Prostate gland (tissue), 2 donors: ENCODE data around the gene HDAC4.

Experiments used
- CTCF ChIP-seq, 4 experiments: fragments of 200-600 bp in 2 of 4; fragments of 450-650 bp in 2 of 4; sonication (generic) in 2 of 4; IDR thresholded peaks; 1 replicate in 3 of 4; 2 replicates in 1 of 4; pipeline ENCODE4 v1.5.1; 2016 to 2019; ENCODE audit warnings: antibody characterized with exemption in 4 of 4, mild to moderate bottlenecking in 2 of 4, moderate library complexity in 2 of 4
- POLR2AphosphoS5 ChIP-seq: sonication (generic); formaldehyde crosslinking; IDR thresholded peaks from one replicate; pipeline ENCODE4 v1.6.1; 2017; ENCODE audit warnings: antibody characterized with exemption

GRCh38 chr2:239156516-239157265 is 244.1 kb downstream of the HDAC4 start:
- TF ChIP-seq CTCF (IDR thresholded peaks at IDR 0.05) (no peak), POLR2AphosphoS5 (no peak)
